Astrocyte (in vitro differentiated cells and primary cell): ENCODE data around the gene CMSS1. TPM values are rescaled to one million over a fixed set of nuclear protein-coding genes. Genes with fewer than 3 reads are reported as not detected.
A peak's percentile ranks its signal among the peaks of the same experiment; 100 is the strongest.

ENCODE experiments used
- DNase-seq: peaks from one replicate; pipeline ENCODE4 v3.0.0-alpha.2; 2010; ENCODE audit warnings: low read depth
- FAIRE-seq: peaks from 2 replicates; lab custom pipeline; 2011; peaks lifted over from hg19 to GRCh38; lab: Jason Lieb, UNC
- H2AFZ ChIP-seq: 2 replicates; pipeline ENCODE4 v1.6.0; 2012; ENCODE audit warnings: low read depth, low read length, inconsistent platforms
- H3K27ac ChIP-seq: 2 replicates; pipeline ENCODE4 v1.5.1; 2011; ENCODE audit warnings: low read depth, low read length, inconsistent platforms
- H3K27me3 ChIP-seq: 2 replicates; pipeline ENCODE4 v1.6.0; 2011; ENCODE audit warnings: low read length, inconsistent platforms; ENCODE audit not compliant: insufficient read depth
- H3K36me3 ChIP-seq: 2 replicates; pipeline ENCODE4 v1.5.1; 2011; ENCODE audit warnings: low read length, inconsistent platforms; ENCODE audit not compliant: insufficient read depth
- H3K4me1 ChIP-seq: 2 replicates; pipeline ENCODE4 v1.5.1; 2011; ENCODE audit warnings: low read length, inconsistent platforms; ENCODE audit not compliant: insufficient read depth
- H3K4me2 ChIP-seq: 2 replicates; pipeline ENCODE4 v1.6.0; 2012; ENCODE audit warnings: low read length, inconsistent platforms
- H3K4me3 ChIP-seq: 2 replicates; pipeline ENCODE4 v1.5.1; 2011; ENCODE audit warnings: low read depth, mild to moderate bottlenecking, low read length, inconsistent platforms; ENCODE audit not compliant: insufficient read depth
- H3K79me2 ChIP-seq: 2 replicates; pipeline ENCODE4 v1.6.0; 2012; ENCODE audit warnings: mild to moderate bottlenecking, low read length, inconsistent platforms; ENCODE audit not compliant: insufficient read depth
- H3K9ac ChIP-seq: 2 replicates; pipeline ENCODE4 v1.6.0; 2012; ENCODE audit warnings: mild to moderate bottlenecking, low read length, inconsistent platforms
- H3K9me3 ChIP-seq: 2 replicates; pipeline ENCODE4 v1.5.1; 2012; ENCODE audit warnings: low read depth, mild to moderate bottlenecking, low read length, inconsistent platforms; ENCODE audit not compliant: insufficient read depth
- H4K20me1 ChIP-seq: 2 replicates; pipeline ENCODE4 v1.6.0; 2012; ENCODE audit warnings: low read length, inconsistent platforms; ENCODE audit not compliant: insufficient read depth
- H3K27ac Mint-ChIP-seq: one replicate; pipeline ENCODE4 v1.8.0; 2021; ENCODE audit warnings: mild to moderate bottlenecking, mixed read lengths; ENCODE audit not compliant: unreplicated experiment
- H3K27me3 Mint-ChIP-seq: one replicate; pipeline ENCODE4 v1.8.0; 2021; ENCODE audit warnings: low read depth, mixed read lengths; ENCODE audit not compliant: unreplicated experiment
- H3K36me3 Mint-ChIP-seq: one replicate; pipeline ENCODE4 v1.8.0; 2021; ENCODE audit warnings: low read depth, mixed read lengths; ENCODE audit not compliant: unreplicated experiment
- H3K4me1 Mint-ChIP-seq: one replicate; pipeline ENCODE4 v1.8.0; 2021; ENCODE audit warnings: low read depth, mixed read lengths; ENCODE audit not compliant: unreplicated experiment
- H3K4me3 Mint-ChIP-seq: one replicate; pipeline ENCODE4 v1.8.0; 2021; ENCODE audit warnings: mild to moderate bottlenecking, moderate library complexity, mixed read lengths; ENCODE audit not compliant: unreplicated experiment
- H3K9me3 Mint-ChIP-seq: one replicate; pipeline ENCODE4 v1.8.0; 2021; ENCODE audit warnings: mild to moderate bottlenecking, mixed read lengths; ENCODE audit not compliant: unreplicated experiment
- CTCF ChIP-seq: IDR thresholded peaks from 2 replicates; pipeline ENCODE4 v1.5.1; 2011; ENCODE audit warnings: low read depth, mild to moderate bottlenecking, inconsistent platforms, low read length, moderate library complexity; ENCODE audit not compliant: insufficient read depth
- EZH2 ChIP-seq: IDR thresholded peaks from 2 replicates; pipeline ENCODE4 v1.6.1; 2012; ENCODE audit warnings: mild to moderate bottlenecking, low read length, inconsistent platforms; ENCODE audit not compliant: insufficient read depth
- total RNA-seq: library from RNA; stranded (reverse); gene quantifications from 2 replicates; pipeline ENCODE4 v1.2.1, GENCODE V29; 2021

CMSS1 gene
- total RNA-seq, 1 donor from 2014 or later: 12.5 TPM

DNA sequence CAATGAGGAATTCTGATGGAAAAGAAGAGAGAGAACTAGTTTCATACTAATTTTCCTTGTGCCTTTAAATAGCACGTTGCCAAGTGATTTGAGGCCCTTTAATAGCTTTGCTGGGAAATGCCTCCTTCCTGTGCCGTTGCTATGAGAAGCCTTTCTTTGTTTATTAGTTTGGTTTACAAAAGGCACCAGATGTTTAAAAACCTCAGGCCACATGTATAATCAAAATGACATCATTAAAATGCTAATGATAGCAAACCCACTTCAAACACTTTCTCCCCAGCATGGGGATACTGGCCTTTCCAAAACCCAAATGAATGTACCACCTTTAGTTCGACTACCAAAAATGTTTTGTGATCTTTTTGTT is 393.1 kb downstream of the CMSS1 start:
- H3K27ac Mint-ChIP-seq: peak overlapping the region; percentile 72
- Histone ChIP-seq H3K4me2 (peak overlapping the region; percentile 36), H2AFZ (peak overlapping the region; percentile 18), H3K27me3 (no peaks in the 10 kb centered on the region), H3K9me3 (no peaks in the 10 kb centered on the region), H4K20me1 (no peaks in the 10 kb centered on the region), H3K36me3 (no peaks in the 10 kb centered on the region), H3K4me3 (no peak overlapping the region), H3K9ac (peak overlapping the region; percentile 44), H3K79me2 (no peaks in the 10 kb centered on the region), H3K4me1 (peaks cover 13% of the 10 kb centered on the region), H3K27ac (peak overlapping the region; percentile 50)
- no peak overlapping the region for H3K4me3 Mint-ChIP-seq
- peaks cover 16% of the 10 kb centered on the region for H3K4me1 Mint-ChIP-seq
- H3K27me3 Mint-ChIP-seq: no peaks in the 10 kb centered on the region
- DNase-seq (peak; percentile 91), FAIRE-seq (peak; percentile 50)
- H3K9me3 Mint-ChIP-seq: peaks cover 2% of the 10 kb centered on the region
- TF ChIP-seq EZH2 (no peak), CTCF (no peak)
- peaks cover 2% of the 10 kb centered on the region for H3K36me3 Mint-ChIP-seq

DNA sequence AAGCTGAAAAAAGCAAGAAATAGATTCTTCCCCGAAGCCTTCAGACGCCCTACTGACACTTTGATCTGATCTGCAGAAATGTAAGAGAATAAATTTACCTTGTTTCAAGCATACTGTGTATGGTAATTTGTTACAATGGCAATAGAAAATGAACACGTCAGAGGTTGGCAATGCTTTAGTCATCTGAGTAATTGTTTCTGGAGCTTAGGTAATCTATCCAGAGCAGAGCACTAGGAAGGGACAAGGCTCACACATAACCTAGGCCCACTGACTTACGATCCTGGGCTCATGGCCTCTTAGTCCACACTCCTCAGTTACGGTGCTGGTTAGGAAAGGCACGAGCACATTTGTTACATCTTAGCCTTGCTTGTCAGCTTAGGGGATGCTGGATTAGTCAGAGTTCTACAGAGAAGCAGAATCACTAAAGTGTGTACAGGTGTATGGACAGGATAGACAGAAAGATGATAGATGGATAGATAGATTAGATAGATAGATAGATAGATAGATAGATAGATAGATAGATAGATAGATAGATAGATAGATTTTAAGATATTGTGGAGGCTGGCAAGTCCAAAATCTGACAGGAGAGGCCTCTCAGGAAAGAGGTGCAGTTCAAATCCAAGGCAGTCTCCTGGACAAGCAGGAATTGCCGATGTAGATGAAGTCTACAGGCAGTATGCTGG is 396.4 kb downstream of the CMSS1 start:
- Histone ChIP-seq H3K4me3 (no peak overlapping the region), H3K4me1 (peaks cover 17% of the 10 kb centered on the region), H4K20me1 (no peaks in the 10 kb centered on the region), H3K9ac (no peak overlapping the region), H3K36me3 (no peaks in the 10 kb centered on the region), H3K27me3 (no peaks in the 10 kb centered on the region), H2AFZ (no peak overlapping the region), H3K79me2 (no peaks in the 10 kb centered on the region), H3K9me3 (no peaks in the 10 kb centered on the region), H3K4me2 (no peak overlapping the region), H3K27ac (peak overlapping the region; percentile 29)
- Mint-ChIP-seq H3K9me3 (peaks cover 4% of the 10 kb centered on the region), H3K36me3 (peaks cover 2% of the 10 kb centered on the region), H3K27ac (no peak overlapping the region), H3K27me3 (no peaks in the 10 kb centered on the region), H3K4me3 (no peak overlapping the region), H3K4me1 (peaks cover 24% of the 10 kb centered on the region)
- DNase-seq: peak; percentile 89
- no peak for FAIRE-seq
- TF ChIP-seq CTCF: no peak
- TF ChIP-seq EZH2: no peak

- H3K4me3 Mint-ChIP-seq: no peak overlapping the region
- Histone ChIP-seq H3K4me2 (no peak overlapping the region), H3K4me3 (no peak overlapping the region), H3K27me3 (no peaks in the 10 kb centered on the region), H3K9ac (no peak overlapping the region), H2AFZ (no peak overlapping the region), H3K4me1 (peaks cover 17% of the 10 kb centered on the region), H3K79me2 (no peaks in the 10 kb centered on the region), H3K27ac (no peak overlapping the region), H3K36me3 (no peaks in the 10 kb centered on the region), H4K20me1 (no peaks in the 10 kb centered on the region), H3K9me3 (no peaks in the 10 kb centered on the region)
- no peak overlapping the region for H3K27ac Mint-ChIP-seq
- H3K36me3 Mint-ChIP-seq: peaks cover 2% of the 10 kb centered on the region
- no peaks in the 10 kb centered on the region for H3K27me3 Mint-ChIP-seq
- no peak for TF ChIP-seq CTCF
- no peak for TF ChIP-seq EZH2
- DNase-seq (no peak), FAIRE-seq (no peak)
- peaks cover 23% of the 10 kb centered on the region for H3K4me1 Mint-ChIP-seq
- H3K9me3 Mint-ChIP-seq: peaks cover 7% of the 10 kb centered on the region
Observed at GRCh38 chr3:100214574-100214964, 396.9 kb downstream of the CMSS1 start.
